HG03196 (cell line): ENCODE results near the gene GLMN.

ENCODE experiments used
- ATAC-seq: cut with Tn5 transposase; IDR thresholded peaks from one replicate; pipeline ENCODE4 v1.9.1; 2021; ENCODE audit not compliant: unreplicated experiment

The GLMN gene

DNA sequence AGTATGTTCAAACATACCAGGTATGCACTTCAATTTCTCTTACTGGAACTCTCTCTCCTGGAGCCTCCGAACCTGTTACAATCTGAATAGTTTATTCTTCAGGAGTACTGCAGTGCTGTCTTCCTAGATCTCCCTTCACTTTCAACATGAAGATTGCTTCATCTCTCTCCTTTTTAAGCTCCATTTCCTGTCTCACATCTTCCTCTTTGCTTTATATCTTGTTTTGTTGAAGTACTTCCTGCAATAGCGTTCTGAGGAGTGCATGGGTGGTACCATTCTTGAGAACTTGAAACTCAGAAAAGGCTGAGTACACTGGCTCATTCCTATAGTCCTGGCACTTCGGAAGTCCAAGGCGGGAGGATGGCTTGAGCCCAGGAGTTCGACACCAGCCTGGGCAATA lies 96.8 kb downstream of the GLMN start:
- no peak for ATAC-seq
